GM12878 (cell line): ENCODE results near the gene CNTN4. TPM values are rescaled to one million over a fixed set of nuclear protein-coding genes. Genes with fewer than 3 reads are reported as not detected.

ENCODE experiments used
- ATAC-seq: fragments of 200-7000 bp; cut with Tn5 transposase; 3 replicates; pipeline ENCODE4 v1.9.1; 2020; ENCODE audit warnings: mild to moderate bottlenecking, moderate library complexity
- BruUV-seq: library from RNA; stranded (reverse); fragments of 400-500 nt; replicated peaks from 2 replicates; lab custom pipeline; 2021; lab: Mats Ljungman, UMichigan
- CTCF ChIA-PET: fragments of 300-600 bp; sonication (Branson Sonifier 250); formaldehyde crosslinking; extraction: SDS; loops from one replicate; lab custom pipeline; 2021; ENCODE audit warnings: inconsistent platforms; lab: Yijun Ruan, JAX
- POLR2A ChIA-PET: fragments of 350-600 bp; formaldehyde crosslinking; extraction: SDS; loops from one replicate; lab custom pipeline; 2021; ENCODE audit warnings: inconsistent platforms; lab: Charles Lee
- RAD21 ChIA-PET: fragments of 300-600 bp; sonication (Branson Sonifier 250); formaldehyde crosslinking; loops from one replicate; lab custom pipeline; 2023; ENCODE audit warnings: antibody characterized with exemption; ENCODE audit not compliant: unreplicated experiment; lab: Charles Lee
- SMC1A ChIA-PET: fragments of 300-600 bp; sonication (Branson Sonifier 250); formaldehyde crosslinking; loops from one replicate; lab custom pipeline; 2023; ENCODE audit not compliant: unreplicated experiment, uncharacterized antibody; lab: Charles Lee
- DNase-seq: peaks from one replicate; pipeline ENCODE4 v3.0.0-alpha.2; 2011; ENCODE audit warnings: low read depth, low spot score
- FAIRE-seq: peaks from 3 replicates; lab custom pipeline; 2011; peaks lifted over from hg19 to GRCh38; lab: Jason Lieb, UNC
- H2AFZ ChIP-seq: 2 replicates; pipeline ENCODE4 v1.6.0; 2011; ENCODE audit warnings: low read depth, low read length, control low read depth; ENCODE audit not compliant: control insufficient read depth
- H3K27ac ChIP-seq: 2 replicates; pipeline ENCODE4 v1.5.1; 2011; ENCODE audit warnings: control low read depth; ENCODE audit not compliant: control insufficient read depth, insufficient read depth
- H3K27me3 ChIP-seq, 2 experiments: replicated peaks in 1 of 2; 2 replicates each; pipeline versions ENCODE4 v1.6.0 to v1.6.1; 2011; ENCODE audit warnings: low read length in 1 of 2; ENCODE audit not compliant: control insufficient read depth in 2 of 2, insufficient read depth in 2 of 2
- H3K36me3 ChIP-seq, 2 experiments: 2 replicates each; pipeline ENCODE4 v1.5.1; 2011; ENCODE audit warnings: low read length in 1 of 2; ENCODE audit not compliant: control insufficient read depth in 2 of 2, insufficient read depth in 2 of 2
- H3K4me1 ChIP-seq: 2 replicates; pipeline ENCODE4 v1.6.1; 2011; ENCODE audit warnings: mild to moderate bottlenecking, low read length, moderate library complexity, mixed read lengths; ENCODE audit not compliant: control insufficient read depth, insufficient read depth
- H3K4me2 ChIP-seq: 2 replicates; pipeline ENCODE4 v1.6.0; 2011; ENCODE audit warnings: control low read depth; ENCODE audit not compliant: control insufficient read depth, insufficient read depth
- H3K4me3 ChIP-seq: fragments of 200-600 bp; sonication (generic); 2 replicates; pipeline ENCODE4 v1.5.1; 2016
- H3K79me2 ChIP-seq: 2 replicates; pipeline ENCODE4 v1.6.0; 2011; ENCODE audit warnings: low read length; ENCODE audit not compliant: control insufficient read depth, insufficient read depth
- H3K9ac ChIP-seq: 2 replicates; pipeline ENCODE4 v1.8.0; 2011; ENCODE audit warnings: low read length, control low read depth, mixed read lengths; ENCODE audit not compliant: control insufficient read depth, insufficient read depth
- H3K9me3 ChIP-seq: replicated peaks from 3 replicates; pipeline ENCODE4 v1.5.1; 2011; ENCODE audit warnings: mild to moderate bottlenecking, low read length; ENCODE audit not compliant: control insufficient read depth, insufficient read depth
- H4K20me1 ChIP-seq: 2 replicates; pipeline ENCODE4 v1.6.0; 2011; ENCODE audit not compliant: control insufficient read depth, insufficient read depth
- CHD1 ChIP-seq: IDR thresholded peaks from 2 replicates; pipeline ENCODE4 v1.6.1; 2012; ENCODE audit warnings: low read depth, low read length, improper control_type of control experiment
- CREB1 ChIP-seq: IDR thresholded peaks from 2 replicates; pipeline ENCODE4 v1.6.1; 2012; ENCODE audit warnings: low read depth, mild to moderate bottlenecking, inconsistent platforms
- CTCF ChIP-seq, 3 experiments: IDR thresholded peaks in 2 of 3; conservative IDR thresholded peaks in 1 of 3; 2 replicates each; pipeline ENCODE4 v1.5.1; 2011; ENCODE audit warnings: low read depth in 3 of 3, low read length in 3 of 3, mild to moderate bottlenecking in 3 of 3, control low read depth in 2 of 3, moderate library complexity in 2 of 3, inconsistent platforms in 1 of 3, mixed read lengths in 1 of 3; ENCODE audit not compliant: control insufficient read depth in 2 of 3, insufficient read depth in 1 of 3; ENCODE audit errors: extremely low read depth in 1 of 3
- GABPA ChIP-seq: IDR thresholded peaks from 2 replicates; pipeline ENCODE4 v1.6.1; 2014; ENCODE audit warnings: antibody characterized with exemption, low read depth, mild to moderate bottlenecking, inconsistent platforms
- IRF3 ChIP-seq: fragments of 450-650 bp; IDR thresholded peaks from 2 replicates; pipeline ENCODE4 v1.6.1; 2014; ENCODE audit warnings: mild to moderate bottlenecking
- JUND ChIP-seq: IDR thresholded peaks from 2 replicates; pipeline ENCODE4 v1.6.1; 2012; ENCODE audit warnings: low read depth, mild to moderate bottlenecking, low read length, improper control_type of control experiment, moderate library complexity
- PML ChIP-seq: IDR thresholded peaks from 2 replicates; pipeline ENCODE4 v1.6.1; 2012; ENCODE audit warnings: low read length, inconsistent platforms
- POLR2AphosphoS5 ChIP-seq: IDR thresholded peaks from 2 replicates; pipeline ENCODE4 v1.6.1; 2011; ENCODE audit warnings: mild to moderate bottlenecking, low read length, inconsistent platforms
- RAD21 ChIP-seq: IDR thresholded peaks from 2 replicates; pipeline ENCODE4 v1.6.1; 2011; ENCODE audit warnings: mild to moderate bottlenecking, low read depth, low read length, moderate library complexity; ENCODE audit not compliant: insufficient read depth
- REST ChIP-seq: IDR thresholded peaks from 2 replicates; pipeline ENCODE4 v1.6.1; 2012; ENCODE audit warnings: mild to moderate bottlenecking, low read depth, low read length
- SIN3A ChIP-seq: IDR thresholded peaks from 2 replicates; pipeline ENCODE4 v1.6.1; 2012; ENCODE audit warnings: low read depth, low read length, improper control_type of control experiment
- SPI1 ChIP-seq: IDR thresholded peaks from 2 replicates; pipeline ENCODE4 v1.6.1; 2011; ENCODE audit warnings: low read depth, mild to moderate bottlenecking, low read length, moderate library complexity, borderline replicate concordance; ENCODE audit not compliant: insufficient read depth
- SREBF2 ChIP-seq: IDR thresholded peaks from 2 replicates; pipeline ENCODE4 v1.6.1; 2012; ENCODE audit warnings: mild to moderate bottlenecking, low read length
- SUZ12 ChIP-seq: fragments of 200-600 bp; sonication (generic); IDR thresholded peaks from one replicate; pipeline ENCODE4 v1.6.1; 2018; ENCODE audit warnings: antibody characterized with exemption, mild to moderate bottlenecking; ENCODE audit not compliant: unreplicated experiment
- TARDBP ChIP-seq: IDR thresholded peaks from 2 replicates; pipeline ENCODE4 v1.6.1; 2016; ENCODE audit warnings: borderline replicate concordance
- USF2 ChIP-seq: IDR thresholded peaks from 2 replicates; pipeline ENCODE4 v1.6.1; 2011; ENCODE audit warnings: low read depth, low read length, improper control_type of control experiment, borderline replicate concordance
- ZNF24 ChIP-seq: fragments of 450-650 bp; IDR thresholded peaks from 2 replicates; pipeline ENCODE4 v1.6.1; 2017; ENCODE audit warnings: antibody characterized with exemption, mild to moderate bottlenecking
- ZNF384 ChIP-seq: IDR thresholded peaks from 2 replicates; pipeline ENCODE4 v1.6.1; 2012; ENCODE audit warnings: low read depth, mild to moderate bottlenecking, low read length, improper control_type of control experiment, borderline replicate concordance
- WGBS: methylation state at CpG from one replicate; pipeline ENCODE4 v1.1.6; 2016; ENCODE audit warnings: low lambda C conversion rate; ENCODE audit not compliant: insufficient replicate concordance, insufficient coverage; ENCODE audit errors: missing lambda C conversion rate; 5-methylcytosine and 5-hydroxymethylcytosine counted together
- in situ Hi-C: fragments of 300-500 bp; cut with MboI; formaldehyde crosslinking; loops from 9 replicates; pipeline ENCODE4 v1.14.3; 2018; ENCODE audit warnings: mixed read lengths
- intact Hi-C: fragments of 100-400 bp; cut with micrococcal nuclease; formaldehyde crosslinking; loops from one replicate; pipeline ENCODE4 v1.14.2; 2022; ENCODE audit not compliant: unreplicated experiment
- polyA plus RNA-seq, 11 experiments: library from polyadenylated mRNA; depleted of rRNA in 4 of 11; unstranded in 6 of 11; stranded (reverse) in 5 of 11; fragments of >200 nt; fragmentation: Nextera tagmentation in 4 of 11; fragmentation: Illumina TruSeq in 1 of 11; extraction: Ambion mirVana in 4 of 11; extraction: Trizol in 1 of 11; gene quantifications; 1 replicate in 1 of 11; 2 replicates in 10 of 11; pipeline versions ENCODE4 v1.2.1 to v1.2.3, GENCODE V29; 2011 to 2016; ENCODE audit warnings: inconsistent platforms in 2 of 11, missing spikeins in 2 of 11, low read depth in 1 of 11
- total RNA-seq, 4 experiments: library from RNA; depleted of rRNA in 3 of 4; stranded (reverse); fragments of >200 nt in 3 of 4; fragmentation: Illumina TruSeq in 1 of 4; extraction: Trizol in 1 of 4; gene quantifications; 2 replicates each; pipeline versions ENCODE4 v1.2.1 to v1.2.3, GENCODE V29; 2013 to 2021

CNTN4 gene
- total and polyA plus RNA-seq, 10 of the 15 experiments (the other 5 are each of a cell fraction or from before 2014, with no cell fraction given): 0.05 to 0.43 (median 0.15) TPM; not detected in 1

GRCh38 chr3:2525968-2526367, 427.3 kb downstream of the CNTN4 start:
- Histone ChIP-seq H4K20me1 (no peaks in the 10 kb centered on the region), H3K36me3 (no peaks in the 10 kb centered on the region), H3K27ac (peak overlapping the region; percentile 45; the same call in 1 of the 2 replicates), H3K9me3 (peaks cover 4% of the 10 kb centered on the region; the same call in 2 of the 3 replicates), H2AFZ (peak overlapping the region; percentile 17; the same call in 1 of the 2 replicates), H3K4me1 (peaks cover 12% of the 10 kb centered on the region), H3K4me2 (peak overlapping the region; percentile 4; the same call in 1 of the 2 replicates), H3K4me3 (no peak overlapping the region), H3K79me2 (no peaks in the 10 kb centered on the region), H3K9ac (no peak overlapping the region), H3K27me3 (no peaks in the 10 kb centered on the region)
- in situ Hi-C loops (no loop called here), intact Hi-C loops (no loop called here)
- ATAC-seq (peak; percentile 37), FAIRE-seq (no peak), DNase-seq (no peak)
- 0% methylated on average over 2 of the region's 2 CpGs for WGBS
- ChIA-PET POLR2A (interaction anchor here (1.2 kb wide), 1 partner anchor 8 kb away, joined by 3 read pairs; no protein-coding TSS in a partner anchor), CTCF (interaction anchor here (1.0 to 1.5 kb wide), 2 partner anchors 9 to 16 kb away, joined by 4 to 5 read pairs; no protein-coding TSS in a partner anchor), SMC1A (interaction anchor here (1.0 kb wide), 1 partner anchor 9 kb away, joined by 5 read pairs; no protein-coding TSS in a partner anchor), RAD21 (no interaction called here)
- no TSS peak for BruUV-seq
- TF ChIP-seq REST (no peak), USF2 (no peak), RAD21 (no peak), POLR2AphosphoS5 (no peak), CREB1 (no peak), SREBF2 (no peak), IRF3 (no peak), JUND (no peak), SPI1 (no peak), ZNF384 (no peak), ZNF24 (no peak), GABPA (no peak), CTCF (IDR thresholded peaks at IDR 0.05 in 2 of 3, conservative IDR thresholded peaks at IDR 0.05 in 1 of 3; ENCODE audit: control insufficient read depth in 2 of 3, extremely low read depth in 1 of 3, insufficient read depth in 1 of 3, low read depth in 3 of 3, low read length in 3 of 3) (no peak), TARDBP (no peak), SIN3A (no peak), PML (no peak), SUZ12 (no peak), CHD1 (no peak)
